OCI-LY7 (cell line): ENCODE data around the gene VPS8. TPM values are rescaled to one million over a fixed set of nuclear protein-coding genes. Genes with fewer than 3 reads are reported as not detected.

ENCODE experiments used
- BruUV-seq: library from RNA; stranded (reverse); fragments of 400-500 nt; replicated peaks from 2 replicates; lab custom pipeline; 2021; lab: Mats Ljungman, UMichigan
- CTCF ChIA-PET: fragments of 300-600 bp; sonication (Branson Sonifier 250); formaldehyde crosslinking; loops from one replicate; lab custom pipeline; 2022; ENCODE audit warnings: antibody characterized with exemption; ENCODE audit not compliant: unreplicated experiment; lab: Charles Lee
- POLR2A ChIA-PET: fragments of 300-600 bp; sonication (Branson Sonifier 250); formaldehyde crosslinking; loops from one replicate; lab custom pipeline; 2022; ENCODE audit warnings: antibody characterized with exemption; lab: Charles Lee
- DNase-seq: peaks from one replicate; pipeline ENCODE4 v3.0.0-alpha.2; 2015; ENCODE audit warnings: low spot score
- H2AFZ ChIP-seq: fragments of 200-600 bp; sonication (generic), shearing (Covaris generic); 2 replicates; pipeline ENCODE4 v1.6.1; 2014; ENCODE audit warnings: mild to moderate bottlenecking, antibody characterized with exemption, low read length, moderate library complexity
- H3K27ac ChIP-seq: fragments of 200-600 bp; sonication (generic); 2 replicates; pipeline ENCODE4 v1.5.1; 2014; ENCODE audit warnings: mixed run types, low read depth, mild to moderate bottlenecking, moderate library complexity, low read length, inconsistent platforms; ENCODE audit not compliant: poor library complexity, severe bottlenecking
- H3K36me3 ChIP-seq: fragments of 200-600 bp; sonication (generic); 2 replicates; pipeline ENCODE4 v1.6.1; 2014; ENCODE audit warnings: mild to moderate bottlenecking, antibody characterized with exemption, low read length, moderate library complexity, mixed read lengths; ENCODE audit not compliant: insufficient read depth
- H3K4me1 ChIP-seq: fragments of 200-600 bp; sonication (generic); 2 replicates; pipeline ENCODE4 v1.5.1; 2014; ENCODE audit warnings: mild to moderate bottlenecking, low read length; ENCODE audit not compliant: insufficient read depth, poor library complexity, severe bottlenecking
- H3K4me2 ChIP-seq: fragments of 200-600 bp; sonication (generic); 2 replicates; pipeline ENCODE4 v1.6.1; 2014; ENCODE audit warnings: mild to moderate bottlenecking, low read length
- H3K4me3 ChIP-seq: fragments of 200-600 bp; sonication (generic); 2 replicates; pipeline ENCODE4 v1.5.1; 2014; ENCODE audit warnings: mild to moderate bottlenecking, low read depth, low read length; ENCODE audit not compliant: poor library complexity, severe bottlenecking
- H3K79me2 ChIP-seq: fragments of 200-600 bp; sonication (generic); 2 replicates; pipeline ENCODE4 v1.6.1; 2016; ENCODE audit warnings: low read depth, mild to moderate bottlenecking, low read length, moderate library complexity, mixed read lengths; ENCODE audit not compliant: insufficient read depth
- H3K9me2 ChIP-seq: fragments of 200-600 bp; sonication (generic); 2 replicates; pipeline ENCODE4 v1.6.1; 2016; ENCODE audit warnings: mild to moderate bottlenecking, low read length, mixed read lengths; ENCODE audit not compliant: insufficient read depth
- H3K9me3 ChIP-seq: fragments of 200-600 bp; sonication (generic); 2 replicates; pipeline ENCODE4 v1.6.1; 2014; ENCODE audit warnings: mild to moderate bottlenecking, mixed run types, low read length, mixed read lengths
- H4K20me1 ChIP-seq: fragments of 200-600 bp; sonication (generic); 2 replicates; pipeline ENCODE4 v1.6.1; 2014; ENCODE audit warnings: mild to moderate bottlenecking, antibody characterized with exemption, low read length, moderate library complexity, mixed read lengths; ENCODE audit not compliant: insufficient read depth
- CTCF ChIP-seq: fragments of 200-600 bp; sonication (generic); conservative IDR thresholded peaks from 2 replicates; pipeline ENCODE4 v1.5.1; 2014; ENCODE audit warnings: mild to moderate bottlenecking, antibody characterized with exemption, low read length, moderate library complexity, mixed read lengths
- EZH2phosphoT487 ChIP-seq: fragments of 200-600 bp; sonication (generic); IDR thresholded peaks from 2 replicates; pipeline ENCODE4 v1.6.1; 2018; ENCODE audit warnings: low read depth, borderline replicate concordance, mild to moderate bottlenecking, mixed run types, antibody characterized with exemption, low read length, moderate library complexity, mixed read lengths
- intact Hi-C: fragments of 100-400 bp; cut with micrococcal nuclease; formaldehyde crosslinking; loops from one replicate; pipeline ENCODE4 v1.10.0; 2022; ENCODE audit not compliant: unreplicated experiment
- total RNA-seq, 2 experiments: library from RNA; depleted of rRNA in 1 of 2; stranded (reverse); fragments of >200 nt in 1 of 2; shearing (Covaris generic) in 1 of 2; gene quantifications; 2 replicates each; pipeline ENCODE4 v1.2.3, GENCODE V29; 2014 to 2022

Gene VPS8
- total RNA-seq, 2 experiments from 2014 or later, result 33.5 to 44.9 TPM

GRCh38 chr3:184807549-184807948 is 4.4 kb upstream of the VPS8 start:
- Histone ChIP-seq H4K20me1 (no peaks in the 10 kb centered on the region), H3K4me1 (peaks cover 7% of the 10 kb centered on the region), H3K36me3 (no peaks in the 10 kb centered on the region), H3K4me2 (no peak overlapping the region), H3K27ac (no peak overlapping the region), H3K4me3 (no peak overlapping the region), H3K79me2 (peaks cover 3% of the 10 kb centered on the region; the same call in 1 of the 2 replicates), H2AFZ (peak overlapping the region; percentile 49; the same call in 1 of the 2 replicates), H3K9me3 (no peaks in the 10 kb centered on the region), H3K9me2 (no peaks in the 10 kb centered on the region)
- DNase-seq, result no peak
- no peak for TF ChIP-seq EZH2phosphoT487
- TF ChIP-seq CTCF, result no peak
- intact Hi-C loops, result no loop called here
- CTCF ChIA-PET, result interaction anchor here (0.5 kb wide), 1 partner anchor 38 kb away, joined by 3 read pairs; no protein-coding TSS in a partner anchor
- POLR2A ChIA-PET, result interaction anchor here (1.1 to 1.4 kb wide), 2 partner anchors 9 to 42 kb away, joined by 5 read pairs; no protein-coding TSS in a partner anchor
- BruUV-seq, result no TSS peak

- DNase-seq, result peak; percentile 25
- H3K9me3 ChIP-seq, result no peaks in the 10 kb centered on the region
- ChIA-PET POLR2A (interaction anchor here (0.8 to 1.8 kb wide), 6 partner anchors 9 to 1105 kb away, joined by 3 to 5 read pairs (median 5); no protein-coding TSS in a partner anchor), CTCF (interaction anchor here (0.5 to 0.7 kb wide), 2 partner anchors 38 to 83 kb away, joined by 3 read pairs; no protein-coding TSS in a partner anchor)
- no peaks in the 10 kb centered on the region for H4K20me1 ChIP-seq
- H3K79me2 ChIP-seq, result peaks cover 8% of the 10 kb centered on the region; the same call in 1 of the 2 replicates
- H3K9me2 ChIP-seq, result no peaks in the 10 kb centered on the region
- no peaks in the 10 kb centered on the region for H3K36me3 ChIP-seq
- H3K27ac ChIP-seq, result no peak overlapping the region
- no peak overlapping the region for H3K4me3 ChIP-seq
- intact Hi-C loops, result no loop called here
- peaks cover 12% of the 10 kb centered on the region for H3K4me1 ChIP-seq
- H3K4me2 ChIP-seq, result no peak overlapping the region
- TF ChIP-seq CTCF (peak; percentile 65), EZH2phosphoT487 (no peak)
- no TSS peak for BruUV-seq
- H2AFZ ChIP-seq, result peak overlapping the region; percentile 49; the same call in 1 of the 2 replicates
Measured at GRCh38 chr3:184808021-184808420, 3.9 kb upstream of the VPS8 start.

- TF ChIP-seq EZH2phosphoT487 (no peak), CTCF (no peak)
- BruUV-seq, result no TSS peak
- Histone ChIP-seq H3K9me3 (no peaks in the 10 kb centered on the region), H3K79me2 (peaks cover 18% of the 10 kb centered on the region; the same call in 1 of the 2 replicates), H2AFZ (peak overlapping the region; percentile 23; the same call in 1 of the 2 replicates), H3K4me2 (no peak overlapping the region), H3K36me3 (no peaks in the 10 kb centered on the region), H3K27ac (no peak overlapping the region), H3K9me2 (no peaks in the 10 kb centered on the region), H3K4me3 (no peak overlapping the region), H3K4me1 (peaks cover 27% of the 10 kb centered on the region), H4K20me1 (0 out of 2 replicates have a peak, but pooled peaks cover 3% of the 10 kb centered on the region)
- DNase-seq, result no peak
- ChIA-PET POLR2A (interaction anchor here (0.7 to 1.8 kb wide), 2 partner anchors 12 to 14 kb away, joined by 3 to 5 read pairs; no protein-coding TSS in a partner anchor), CTCF (no interaction called here)
- intact Hi-C loops, result loop anchor here (5.0 kb wide), 1 partner anchor 1122 kb away; no protein-coding TSS in a partner anchor
Measured at GRCh38 chr3:184810146-184810545, 1.8 kb upstream of the VPS8 start.
